NCI-H2227 treated with DMSO at 0.1 percent for 48 hours (cell line): ENCODE measurements around the gene ZBTB22.

ENCODE experiments used
- DNase-seq: peaks from one replicate; lab custom pipeline; 2025; lab: John Stamatoyannopoulos, UW

Gene ZBTB22

GRCh38 chr6:33330736-33331135 is 13.2 kb upstream of the ZBTB22 start:
- DNase-seq: no peak

GRCh38 chr6:33329058-33329457 is 11.5 kb upstream of the ZBTB22 start:
- DNase-seq: no peak

DNA sequence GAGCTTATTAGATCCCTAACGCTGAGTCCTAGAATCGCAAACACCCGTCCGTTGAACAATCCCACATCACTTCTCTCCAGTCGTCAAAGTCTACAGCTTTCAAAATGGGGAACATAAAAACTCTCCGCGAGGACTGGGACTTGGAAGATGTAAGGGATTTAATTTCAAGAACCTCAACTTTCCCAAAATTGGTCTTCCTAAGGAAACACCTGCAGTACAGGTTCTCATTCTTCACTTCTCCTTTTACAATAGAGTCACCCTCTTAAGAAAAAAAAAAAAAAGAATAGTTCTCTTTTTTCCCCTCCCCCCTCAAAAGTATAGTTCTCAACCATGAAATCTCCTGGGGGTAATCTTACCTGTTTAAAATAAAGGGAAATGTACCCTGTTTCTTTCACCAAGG is 6.6 kb upstream of the ZBTB22 start:
- DNase-seq: no peak

DNA sequence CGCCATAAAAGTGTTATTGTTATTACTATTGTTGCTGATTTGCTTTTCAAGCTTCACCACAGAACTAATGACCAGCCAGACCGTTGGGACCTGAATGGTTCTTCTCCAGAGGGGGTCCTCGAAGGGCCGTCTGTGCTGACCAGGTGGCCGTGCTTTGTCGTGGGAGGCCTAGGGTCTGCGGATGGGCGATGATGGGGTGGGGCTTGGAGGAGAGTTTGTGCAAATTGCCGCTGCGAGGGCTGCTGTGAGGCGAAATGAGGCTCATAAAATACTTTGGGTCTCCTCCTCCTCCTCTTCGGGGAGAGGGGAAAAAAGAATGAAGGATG is 6.0 kb upstream of the ZBTB22 start:
- peak; percentile 67 for DNase-seq

- no peak for DNase-seq
These were observed 3.7 kb upstream of the ZBTB22 start for GRCh38 chr6:33321227-33321626.

DNA sequence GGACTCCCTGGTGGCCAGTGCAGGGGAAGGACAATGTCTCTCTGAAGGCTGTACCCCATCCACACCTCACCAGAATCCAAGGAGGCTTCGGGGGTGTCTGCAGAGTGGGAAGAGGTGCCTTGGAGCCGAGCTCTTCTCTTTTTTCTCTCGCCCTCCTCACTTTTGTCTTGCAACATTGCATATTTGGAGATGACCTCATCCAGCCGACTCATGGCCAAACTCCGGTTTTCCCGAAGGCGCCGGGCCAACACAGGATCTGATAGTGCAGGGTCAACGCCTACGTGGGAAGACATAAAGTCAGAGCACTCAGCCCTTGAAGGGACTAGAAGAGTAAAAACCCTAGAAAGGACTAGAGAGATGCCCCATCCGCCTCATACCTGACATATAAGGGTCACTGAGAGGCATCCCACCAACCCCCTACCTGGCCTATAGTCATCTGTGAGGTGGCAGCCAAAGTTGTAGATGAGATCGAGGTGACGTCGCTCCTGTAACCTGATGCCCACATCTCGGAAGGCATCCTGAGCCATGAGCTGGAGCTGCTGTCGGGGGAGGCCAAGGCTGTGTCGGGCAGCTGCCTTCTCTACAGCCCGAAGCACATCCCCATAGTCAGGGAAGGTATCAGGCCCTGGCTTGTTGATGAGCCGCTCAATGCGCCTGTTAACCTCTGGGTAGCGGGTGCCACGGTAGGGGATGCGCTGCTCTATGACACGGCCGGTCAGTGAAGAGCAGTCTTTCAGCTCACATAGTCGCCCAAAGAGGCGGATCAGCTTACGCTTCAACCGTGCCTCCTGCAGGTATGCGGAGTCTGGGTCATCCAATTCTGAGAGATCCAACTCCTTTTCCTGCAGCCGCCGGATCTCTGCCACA is 3.0 kb upstream of the ZBTB22 start:
- no peak for DNase-seq

DNA sequence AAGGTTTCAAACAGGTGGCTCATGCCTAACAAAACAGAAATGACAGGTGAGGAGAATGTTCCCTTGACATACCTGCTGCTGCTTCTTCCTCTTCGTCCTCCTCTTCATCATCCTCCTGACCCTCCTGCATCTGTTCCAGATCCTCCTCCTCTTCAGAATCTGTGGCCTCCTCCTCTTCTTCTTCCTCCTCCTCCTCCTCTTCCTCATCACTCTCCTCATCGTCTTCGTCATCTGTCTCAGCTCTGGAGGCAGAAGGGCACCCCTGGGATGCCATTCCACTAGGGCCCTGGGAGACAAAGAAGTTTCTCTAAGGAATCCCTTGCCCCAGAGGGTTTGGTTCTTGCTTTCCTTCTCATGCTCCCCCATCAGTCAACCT is 2.4 kb upstream of the ZBTB22 start:
- no peak for DNase-seq

- DNase-seq: no peak
These were observed 1.0 kb upstream of the ZBTB22 start for GRCh38 chr6:33318426-33319073.

DNA sequence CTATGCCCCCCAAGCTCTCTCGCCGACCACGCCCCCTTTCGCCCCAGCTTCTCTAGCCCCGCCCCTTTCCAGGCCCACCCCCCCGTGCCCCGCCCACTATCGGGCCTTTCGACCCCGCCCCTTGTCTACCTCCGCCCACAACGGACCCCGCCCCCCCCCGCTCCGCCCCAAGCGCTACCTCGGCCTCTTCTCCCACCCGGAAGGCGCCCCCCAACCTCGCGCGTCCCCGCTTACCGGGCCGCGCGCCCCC is 200 bp downstream of the ZBTB22 start:
- peak; percentile 76 for DNase-seq

GRCh38 chr6:33316603-33317418 is 733 bp downstream of the ZBTB22 start:
- DNase-seq: no peak

GRCh38 chr6:33315793-33316602 is 1.5 kb downstream of the ZBTB22 start:
- no peak for DNase-seq

GRCh38 chr6:33314943-33315792 is 2.4 kb downstream of the ZBTB22 start:
- DNase-seq: peak; percentile 31

GRCh38 chr6:33314515-33314942 is 3.0 kb downstream of the ZBTB22 start:
- DNase-seq: peak; percentile 73

- no peak for DNase-seq
These were observed 3.6 kb downstream of the ZBTB22 start, which contains the start of gene TAPBP for GRCh38 chr6:33313709-33314514. TSS of gene TAPBP (minus strand) at chr6:33314078. CDS start at chr6:33314041, 37 bp downstream.

GRCh38 chr6:33313105-33313708 is 4.3 kb downstream of the ZBTB22 start:
- DNase-seq: peak; percentile 75

GRCh38 chr6:33312361-33313104 is 5.0 kb downstream of the ZBTB22 start:
- peak; percentile 81 for DNase-seq

GRCh38 chr6:33306356-33306755 is 11.2 kb downstream of the ZBTB22 start:
- DNase-seq: no peak

DNA sequence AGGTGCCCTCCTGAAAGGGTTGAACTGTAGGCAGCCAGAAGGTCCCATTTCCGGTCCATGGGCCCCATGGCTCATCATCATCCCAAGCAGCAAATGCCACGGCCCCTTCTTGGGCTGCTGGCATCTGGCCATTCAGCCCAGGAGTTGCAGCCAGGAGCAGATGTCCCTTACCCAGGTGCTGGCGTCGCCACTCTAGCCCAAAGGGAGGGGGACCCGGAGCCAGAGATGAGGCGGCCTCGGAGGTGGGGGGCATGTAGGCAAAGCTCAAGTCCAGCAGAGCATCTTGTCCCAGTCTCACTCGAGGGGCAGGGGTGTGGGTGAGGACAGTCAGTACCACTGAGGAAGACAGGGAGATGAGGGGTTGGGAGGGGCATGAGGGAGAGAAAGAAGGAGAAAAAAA is 12.5 kb downstream of the ZBTB22 start:
- no peak for DNase-seq

DNA sequence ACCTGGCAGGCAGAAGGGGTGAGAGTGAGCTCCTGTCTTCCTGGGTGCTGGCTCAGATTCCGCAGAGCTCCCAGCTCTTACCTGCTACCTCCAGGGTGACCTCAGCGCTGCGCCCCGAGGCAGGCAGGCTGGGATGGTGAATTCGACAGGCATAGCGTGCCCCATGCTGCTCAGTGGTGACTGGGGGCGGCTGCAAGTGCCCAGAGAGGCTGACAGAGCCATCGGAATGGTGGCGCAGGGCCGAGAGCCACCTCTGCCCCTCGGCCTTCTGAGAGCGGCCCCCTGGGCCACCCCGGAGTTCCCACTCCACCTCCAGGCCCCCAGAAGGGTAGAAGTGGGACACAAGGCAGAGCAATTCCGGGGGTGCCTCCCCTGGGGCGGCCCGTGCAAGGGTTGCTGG is 13.3 kb downstream of the ZBTB22 start:
- DNase-seq: no peak
